Liver (tissue), 9 donors: ENCODE measurements around the gene PTPN4. TPM values are rescaled to one million over a fixed set of nuclear protein-coding genes. Genes with fewer than 3 reads are reported as not detected.
A peak's percentile ranks its signal among the peaks of the same experiment; 100 is the strongest.

Experiments
- DNase-seq: peaks from one replicate; pipeline ENCODE4 v3.0.0-alpha.2; 2017; ENCODE audit warnings: low spot score
- H3K27ac ChIP-seq, 2 donors: one replicate each; pipeline ENCODE4 v1.7.0; 2013; ENCODE audit warnings: inconsistent platforms in 2 of 2, low read length in 2 of 2, control low read depth in 1 of 2, low read depth in 1 of 2, mild to moderate bottlenecking in 1 of 2
- H3K27me3 ChIP-seq, 4 donors: one replicate each; pipeline versions ENCODE4 v1.6.1 to v1.7.0; 2013; ENCODE audit warnings: low read length in 3 of 4, inconsistent platforms in 1 of 4, mild to moderate bottlenecking in 1 of 4, moderate library complexity in 1 of 4; ENCODE audit not compliant: control insufficient read depth in 4 of 4, insufficient read depth in 4 of 4
- H3K36me3 ChIP-seq, 4 donors: one replicate each; pipeline versions ENCODE4 v1.6.1 to v1.7.0; 2013; ENCODE audit warnings: low read length in 3 of 4, mild to moderate bottlenecking in 3 of 4, low read depth in 1 of 4, moderate library complexity in 1 of 4; ENCODE audit not compliant: control insufficient read depth in 4 of 4, insufficient read depth in 3 of 4
- H3K4me1 ChIP-seq, 4 donors: one replicate each; pipeline versions ENCODE4 v1.6.1 to v1.7.0; 2013; ENCODE audit warnings: low read length in 3 of 4, mild to moderate bottlenecking in 3 of 4, moderate library complexity in 1 of 4; ENCODE audit not compliant: control insufficient read depth in 4 of 4, insufficient read depth in 4 of 4
- H3K4me3 ChIP-seq, 3 donors: one replicate each; pipeline versions ENCODE4 v1.6.1 to v1.7.0; 2013; ENCODE audit warnings: low read length in 3 of 3, control low read depth in 1 of 3, low read depth in 1 of 3, mild to moderate bottlenecking in 1 of 3
- H3K9ac ChIP-seq, 2 donors: one replicate each; pipeline ENCODE4 v1.7.0; 2013; ENCODE audit warnings: low read length in 2 of 2, mild to moderate bottlenecking in 2 of 2, moderate library complexity in 2 of 2, control low read depth in 1 of 2, low read depth in 1 of 2
- H3K9me3 ChIP-seq, 4 donors: one replicate each; pipeline versions ENCODE4 v1.6.1 to v1.7.0; 2013; ENCODE audit warnings: low read length in 3 of 4; ENCODE audit not compliant: control insufficient read depth in 4 of 4
- EGR1 ChIP-seq, 2 donors: IDR thresholded peaks; 2 replicates each; pipeline ENCODE4 v1.6.1; 2016 to 2018; ENCODE audit warnings: antibody characterized with exemption in 2 of 2, low read depth in 2 of 2
- FOXA1 ChIP-seq: IDR thresholded peaks from 2 replicates; pipeline ENCODE4 v1.6.1; 2016; ENCODE audit warnings: antibody characterized with exemption
- GABPA ChIP-seq, 2 donors: IDR thresholded peaks in 1 of 2; conservative IDR thresholded peaks in 1 of 2; 2 replicates each; pipeline ENCODE4 v1.6.1; 2016; ENCODE audit warnings: antibody characterized with exemption in 2 of 2, mild to moderate bottlenecking in 1 of 2, moderate library complexity in 1 of 2
- HNF4A ChIP-seq, 2 donors: conservative IDR thresholded peaks; 2 replicates each; pipeline ENCODE4 v1.6.1; 2016; ENCODE audit warnings: antibody characterized with exemption in 2 of 2, mild to moderate bottlenecking in 2 of 2
- HNF4G ChIP-seq: IDR thresholded peaks from 2 replicates; pipeline ENCODE4 v1.6.1; 2016; ENCODE audit warnings: antibody characterized with exemption
- JUND ChIP-seq, 2 donors: IDR thresholded peaks; 2 replicates each; pipeline ENCODE4 v1.6.1; 2016; ENCODE audit warnings: antibody characterized with exemption in 2 of 2
- NR2F2 ChIP-seq: IDR thresholded peaks from 2 replicates; pipeline ENCODE4 v1.6.1; 2016; ENCODE audit warnings: antibody characterized with exemption
- RAD21 ChIP-seq, 2 donors: IDR thresholded peaks; 2 replicates each; pipeline ENCODE4 v1.6.1; 2016; ENCODE audit warnings: antibody characterized with exemption in 2 of 2, mild to moderate bottlenecking in 2 of 2
- REST ChIP-seq: IDR thresholded peaks from 2 replicates; pipeline ENCODE4 v1.6.1; 2016; ENCODE audit warnings: antibody characterized with exemption, mild to moderate bottlenecking
- RXRA ChIP-seq, 2 donors: IDR thresholded peaks; 2 replicates each; pipeline ENCODE4 v1.6.1; 2017 to 2018; ENCODE audit warnings: antibody characterized with exemption in 2 of 2, mild to moderate bottlenecking in 1 of 2
- SP1 ChIP-seq: IDR thresholded peaks from 2 replicates; pipeline ENCODE4 v1.6.1; 2018; ENCODE audit warnings: antibody characterized with exemption, mild to moderate bottlenecking
- TAF1 ChIP-seq: conservative IDR thresholded peaks from 2 replicates; pipeline ENCODE4 v1.6.1; 2016; ENCODE audit warnings: antibody characterized with exemption, mild to moderate bottlenecking
- WGBS: extraction: QIAGEN DNeasy Blood & Tissue Kit; methylation state at CpG from one replicate; pipeline ENCODE4 v1.1.7; 2013; 5-methylcytosine and 5-hydroxymethylcytosine counted together
- polyA plus RNA-seq, 2 donors: library from polyadenylated mRNA; stranded (reverse) in 1 of 2; unstranded in 1 of 2; fragments of 200-250 nt in 1 of 2; fragments of >200 nt in 1 of 2; fragmentation: Nextera tagmentation in 1 of 2; extraction: Ambion mirVana in 1 of 2; gene quantifications; one replicate each; pipeline versions ENCODE4 v1.2.1 to v1.2.3, GENCODE V29; 2013 to 2015
- total RNA-seq, 2 donors: library from RNA; depleted of rRNA; stranded (reverse); fragments of >200 nt; gene quantifications; one replicate each; pipeline ENCODE4 v1.2.3, GENCODE V29; 2014
- TF ChIP-seq, protein P1 (sequence below): fragments of 150-350 bp; IDR thresholded peaks from 2 replicates; pipeline ENCODE4 v1.5.1; 2017; ENCODE audit warnings: improper control_type of control experiment, low read depth, low read length; ENCODE audit not compliant: missing input control
- TF ChIP-seq, protein P2 (sequence below): IDR thresholded peaks from 2 replicates; pipeline ENCODE4 v1.6.1; 2016; ENCODE audit warnings: antibody characterized with exemption
- TF ChIP-seq, protein P3 (sequence below): IDR thresholded peaks from 2 replicates; pipeline ENCODE4 v1.6.1; 2016; ENCODE audit warnings: antibody characterized with exemption
- TF ChIP-seq, protein P4 (sequence below): IDR thresholded peaks from 2 replicates; pipeline ENCODE4 v1.6.1; 2016; ENCODE audit warnings: antibody characterized with exemption
- donor health status: healthy.
- donor health status: healthy.
- donor health status: healthy.
- donor health status: healthy.
- donor health status: healthy.

PTPN4 gene
- total and polyA plus RNA-seq, 4 donors: 4.2 to 34.6 (median 9.5) TPM

DNA sequence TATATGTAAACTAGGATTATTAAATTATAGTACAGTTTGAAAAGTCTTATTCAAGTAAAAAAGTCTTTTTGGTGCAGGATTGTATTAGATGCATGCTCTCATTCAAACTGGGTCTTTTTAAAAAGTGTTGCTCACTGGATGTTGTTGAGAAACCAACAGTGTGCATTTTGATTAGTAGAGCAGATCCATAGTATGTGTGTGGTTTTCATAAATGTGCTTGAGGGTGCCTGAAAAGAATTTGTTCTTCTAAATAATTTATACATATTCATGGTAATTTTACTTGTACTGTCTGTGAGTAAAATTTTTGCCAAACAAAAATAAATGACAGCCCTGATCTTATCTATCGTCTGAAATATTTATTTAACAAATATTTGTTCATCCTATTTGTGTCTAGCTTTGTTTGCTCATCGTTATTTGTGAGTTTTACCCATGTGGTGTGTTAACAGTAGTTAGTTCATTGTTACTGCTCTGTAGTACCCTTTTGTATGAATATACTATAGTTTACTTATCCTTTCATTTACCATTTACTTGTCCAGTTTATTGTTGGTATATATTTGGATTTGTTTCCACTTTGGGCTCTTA is 50.4 kb downstream of the PTPN4 start:
- WGBS: 20% methylated on average over 2 of the region's 2 CpGs
- no peak for TF ChIP-seq TAF1
- no peak for TF ChIP-seq FOXA1
- peak in 1 of 2 donors; percentile 0 for TF ChIP-seq HNF4A (conservative IDR thresholded peaks at IDR 0.05)
- TF ChIP-seq REST: no peak
- Histone ChIP-seq H3K27ac (no peak overlapping the region), H3K4me3 (no peak overlapping the region), H3K9ac (no peak overlapping the region), H3K27me3 (no peaks in the 10 kb centered on the region), H3K36me3 (peaks cover 0 to 3% (median 1%) of the 10 kb centered on the region in 4 donors), H3K9me3 (no peaks in the 10 kb centered on the region), H3K4me1 (peaks cover 0 to 8% (median 7%) of the 10 kb centered on the region in 4 donors)
- no peak for DNase-seq

DNA sequence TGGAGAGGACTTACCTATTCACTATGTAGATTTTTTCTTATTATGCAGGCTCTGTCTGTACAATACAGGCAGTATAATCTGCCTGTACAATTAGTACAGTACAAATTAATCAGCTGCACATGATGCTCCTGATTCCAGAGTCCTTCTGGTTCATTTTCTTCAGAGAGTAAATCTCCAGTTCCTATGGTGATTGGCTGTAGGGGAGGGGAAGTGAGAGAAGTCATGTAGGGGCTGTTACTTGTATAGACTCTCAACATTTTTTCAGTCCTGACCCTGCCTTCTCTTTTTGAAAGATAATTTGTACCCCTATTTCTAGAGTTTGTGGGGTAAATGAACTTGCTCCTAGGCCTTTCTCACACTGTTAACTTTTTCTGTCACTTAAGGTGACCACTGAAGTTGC is 54.5 kb downstream of the PTPN4 start:
- Histone ChIP-seq H3K9ac (no peak overlapping the region), H3K4me3 (no peak overlapping the region), H3K27me3 (no peaks in the 10 kb centered on the region), H3K4me1 (peaks cover 0 to 8% (median 7%) of the 10 kb centered on the region in 4 donors), H3K27ac (no peak overlapping the region), H3K9me3 (no peaks in the 10 kb centered on the region), H3K36me3 (peaks cover 0 to 3% (median 1%) of the 10 kb centered on the region in 4 donors)
- TF ChIP-seq SP1 (no peak), RXRA (IDR thresholded peaks at IDR 0.05) (no peak)
- DNase-seq: no peak

- no peak for DNase-seq
- no peaks in the 10 kb centered on the region for H3K36me3 ChIP-seq
- WGBS: 34% methylated on average over 2 of the region's 2 CpGs
- no peaks in the 10 kb centered on the region for H3K4me1 ChIP-seq
- H3K4me3 ChIP-seq: no peak overlapping the region
- H3K9me3 ChIP-seq: no peaks in the 10 kb centered on the region
- no peak overlapping the region for H3K9ac ChIP-seq
- H3K27me3 ChIP-seq: no peaks in the 10 kb centered on the region
- H3K27ac ChIP-seq: peak overlapping the region; percentile 26 to 74
- TF ChIP-seq, protein P1, sequence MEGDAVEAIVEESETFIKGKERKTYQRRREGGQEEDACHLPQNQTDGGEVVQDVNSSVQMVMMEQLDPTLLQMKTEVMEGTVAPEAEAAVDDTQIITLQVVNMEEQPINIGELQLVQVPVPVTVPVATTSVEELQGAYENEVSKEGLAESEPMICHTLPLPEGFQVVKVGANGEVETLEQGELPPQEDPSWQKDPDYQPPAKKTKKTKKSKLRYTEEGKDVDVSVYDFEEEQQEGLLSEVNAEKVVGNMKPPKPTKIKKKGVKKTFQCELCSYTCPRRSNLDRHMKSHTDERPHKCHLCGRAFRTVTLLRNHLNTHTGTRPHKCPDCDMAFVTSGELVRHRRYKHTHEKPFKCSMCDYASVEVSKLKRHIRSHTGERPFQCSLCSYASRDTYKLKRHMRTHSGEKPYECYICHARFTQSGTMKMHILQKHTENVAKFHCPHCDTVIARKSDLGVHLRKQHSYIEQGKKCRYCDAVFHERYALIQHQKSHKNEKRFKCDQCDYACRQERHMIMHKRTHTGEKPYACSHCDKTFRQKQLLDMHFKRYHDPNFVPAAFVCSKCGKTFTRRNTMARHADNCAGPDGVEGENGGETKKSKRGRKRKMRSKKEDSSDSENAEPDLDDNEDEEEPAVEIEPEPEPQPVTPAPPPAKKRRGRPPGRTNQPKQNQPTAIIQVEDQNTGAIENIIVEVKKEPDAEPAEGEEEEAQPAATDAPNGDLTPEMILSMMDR: no peak
- peak; percentile 27 to 30 for TF ChIP-seq RXRA (IDR thresholded peaks at IDR 0.05)
- no peak for TF ChIP-seq TAF1
- TF ChIP-seq NR2F2: no peak
- TF ChIP-seq HNF4A (conservative IDR thresholded peaks at IDR 0.05): peak; percentile 85 to 91
- TF ChIP-seq HNF4G: peak; percentile 75
- TF ChIP-seq, protein P2, sequence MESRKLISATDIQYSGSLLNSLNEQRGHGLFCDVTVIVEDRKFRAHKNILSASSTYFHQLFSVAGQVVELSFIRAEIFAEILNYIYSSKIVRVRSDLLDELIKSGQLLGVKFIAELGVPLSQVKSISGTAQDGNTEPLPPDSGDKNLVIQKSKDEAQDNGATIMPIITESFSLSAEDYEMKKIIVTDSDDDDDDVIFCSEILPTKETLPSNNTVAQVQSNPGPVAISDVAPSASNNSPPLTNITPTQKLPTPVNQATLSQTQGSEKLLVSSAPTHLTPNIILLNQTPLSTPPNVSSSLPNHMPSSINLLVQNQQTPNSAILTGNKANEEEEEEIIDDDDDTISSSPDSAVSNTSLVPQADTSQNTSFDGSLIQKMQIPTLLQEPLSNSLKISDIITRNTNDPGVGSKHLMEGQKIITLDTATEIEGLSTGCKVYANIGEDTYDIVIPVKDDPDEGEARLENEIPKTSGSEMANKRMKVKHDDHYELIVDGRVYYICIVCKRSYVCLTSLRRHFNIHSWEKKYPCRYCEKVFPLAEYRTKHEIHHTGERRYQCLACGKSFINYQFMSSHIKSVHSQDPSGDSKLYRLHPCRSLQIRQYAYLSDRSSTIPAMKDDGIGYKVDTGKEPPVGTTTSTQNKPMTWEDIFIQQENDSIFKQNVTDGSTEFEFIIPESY: no peak
- peak; percentile 12 for TF ChIP-seq FOXA1
- no peak for TF ChIP-seq GABPA (IDR thresholded peaks at IDR 0.05 in 1 of 2, conservative IDR thresholded peaks at IDR 0.05 in 1 of 2)
- peak in 1 of 2 donors; percentile 53 for TF ChIP-seq JUND (IDR thresholded peaks at IDR 0.05)
- TF ChIP-seq, protein P3, sequence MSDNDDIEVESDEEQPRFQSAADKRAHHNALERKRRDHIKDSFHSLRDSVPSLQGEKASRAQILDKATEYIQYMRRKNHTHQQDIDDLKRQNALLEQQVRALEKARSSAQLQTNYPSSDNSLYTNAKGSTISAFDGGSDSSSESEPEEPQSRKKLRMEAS: no peak
- peak; percentile 82 for TF ChIP-seq SP1
- TF ChIP-seq, protein P4, sequence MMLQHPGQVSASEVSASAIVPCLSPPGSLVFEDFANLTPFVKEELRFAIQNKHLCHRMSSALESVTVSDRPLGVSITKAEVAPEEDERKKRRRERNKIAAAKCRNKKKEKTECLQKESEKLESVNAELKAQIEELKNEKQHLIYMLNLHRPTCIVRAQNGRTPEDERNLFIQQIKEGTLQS: no peak
- TF ChIP-seq REST: no peak
- TF ChIP-seq EGR1 (IDR thresholded peaks at IDR 0.05; ENCODE audit: low read depth in 2 of 2): no peak
- TF ChIP-seq RAD21 (IDR thresholded peaks at IDR 0.05): no peak
Measured at GRCh38 chr2:119818792-119819191, 59.1 kb downstream of the PTPN4 start.
